NT2/D1 (cell line): ENCODE results near the gene AVPR2.

Experiments
- DNase-seq: peaks from one replicate; pipeline ENCODE4 v3.0.0-alpha.2; 2011; ENCODE audit warnings: low read depth, low spot score
- H3K27me3 ChIP-seq: 2 replicates; pipeline ENCODE4 v1.6.0; 2011; ENCODE audit warnings: mild to moderate bottlenecking; ENCODE audit not compliant: insufficient read length, insufficient read depth
- H3K36me3 ChIP-seq: 2 replicates; pipeline ENCODE4 v1.6.1; 2011; ENCODE audit warnings: mild to moderate bottlenecking, low read length, mixed read lengths; ENCODE audit not compliant: insufficient read depth, insufficient read length
- H3K4me1 ChIP-seq: 2 replicates; pipeline ENCODE4 v1.5.1; 2011; ENCODE audit not compliant: insufficient read depth, insufficient read length
- H3K4me3 ChIP-seq: 2 replicates; pipeline ENCODE4 v1.5.1; 2011; ENCODE audit warnings: low read depth; ENCODE audit not compliant: insufficient read length
- H3K9ac ChIP-seq: 2 replicates; pipeline ENCODE4 v1.6.0; 2011; ENCODE audit warnings: low read depth; ENCODE audit not compliant: insufficient read length
- H3K9me3 ChIP-seq: 2 replicates; pipeline ENCODE4 v1.5.1; 2011; ENCODE audit warnings: mild to moderate bottlenecking, low read length; ENCODE audit not compliant: insufficient read depth
- SUZ12 ChIP-seq: IDR thresholded peaks from 2 replicates; pipeline ENCODE4 v1.6.1; 2011; ENCODE audit not compliant: insufficient read length, insufficient read depth; ENCODE audit errors: extremely low read depth
- YY1 ChIP-seq: IDR thresholded peaks from 2 replicates; pipeline ENCODE4 v1.6.1; 2011; ENCODE audit not compliant: insufficient read length, insufficient read depth
- ZNF274 ChIP-seq: IDR thresholded peaks from 2 replicates; pipeline ENCODE4 v1.6.1; 2011; ENCODE audit warnings: mild to moderate bottlenecking, low read depth, low read length

AVPR2 gene

DNA sequence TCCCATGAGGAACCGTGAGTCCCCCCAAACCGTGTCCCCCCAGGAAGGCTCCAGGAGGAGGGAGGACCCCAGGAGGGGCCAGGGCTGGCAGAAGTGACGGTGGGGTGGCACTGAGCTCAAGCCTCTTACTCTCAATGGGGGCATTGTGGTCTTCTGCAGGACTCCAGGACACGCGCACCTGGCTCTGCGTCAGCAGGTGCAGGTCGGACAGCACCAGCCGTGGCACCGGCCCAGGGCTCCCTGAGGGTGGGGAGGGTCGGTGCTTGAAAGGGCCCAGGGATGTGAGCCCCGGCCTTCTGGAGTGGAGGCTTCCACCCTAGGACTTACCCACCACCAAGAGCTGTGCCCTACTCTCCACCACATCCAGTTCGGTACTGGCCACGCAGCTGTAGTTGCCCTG lies 36.8 kb upstream of the AVPR2 start:
- Histone ChIP-seq H3K36me3 (peaks cover 70% of the 10 kb centered on the region), H3K4me1 (no peaks in the 10 kb centered on the region), H3K9ac (no peak overlapping the region), H3K27me3 (no peaks in the 10 kb centered on the region), H3K9me3 (no peaks in the 10 kb centered on the region), H3K4me3 (no peak overlapping the region)
- TF ChIP-seq YY1 (no peak), SUZ12 (no peak), ZNF274 (no peak)
- DNase-seq, result no peak

GRCh38 chrX:153868576-153869472 lies 35.6 kb upstream of the AVPR2 start:
- Histone ChIP-seq H3K9me3 (no peaks in the 10 kb centered on the region), H3K27me3 (no peaks in the 10 kb centered on the region)

GRCh38 chrX:153869473-153870287 lies 34.8 kb upstream of the AVPR2 start:
- H3K36me3 ChIP-seq, result peaks cover 75% of the 10 kb centered on the region
- no peaks in the 10 kb centered on the region for H3K4me1 ChIP-seq
- H3K9me3 ChIP-seq, result no peaks in the 10 kb centered on the region
- DNase-seq, result no peak
- no peak for TF ChIP-seq YY1
- no peak for TF ChIP-seq ZNF274
- H3K4me3 ChIP-seq, result no peak overlapping the region
- no peaks in the 10 kb centered on the region for H3K27me3 ChIP-seq
- H3K9ac ChIP-seq, result no peak overlapping the region

More at GRCh38 chrX:153868576-153869472, 35.6 kb upstream of the AVPR2 start:
- TF ChIP-seq YY1 (no peak), SUZ12 (no peak), ZNF274 (no peak)
- DNase-seq, result no peak
- Histone ChIP-seq H3K36me3 (peaks cover 76% of the 10 kb centered on the region), H3K4me1 (no peaks in the 10 kb centered on the region), H3K9ac (no peak overlapping the region), H3K4me3 (no peak overlapping the region)

- Histone ChIP-seq H3K4me1 (no peaks in the 10 kb centered on the region), H3K9me3 (no peaks in the 10 kb centered on the region), H3K36me3 (peaks cover 73% of the 10 kb centered on the region), H3K4me3 (no peak overlapping the region), H3K27me3 (no peaks in the 10 kb centered on the region), H3K9ac (no peak overlapping the region)
- TF ChIP-seq ZNF274, result no peak
- TF ChIP-seq SUZ12, result no peak
- no peak for TF ChIP-seq YY1
- no peak for DNase-seq
Measured at GRCh38 chrX:153870288-153870690, 34.2 kb upstream of the AVPR2 start.

GRCh38 chrX:153870791-153871360 lies 33.6 kb upstream of the AVPR2 start:
- Histone ChIP-seq H3K9me3 (no peaks in the 10 kb centered on the region), H3K36me3 (peaks cover 67% of the 10 kb centered on the region), H3K27me3 (no peaks in the 10 kb centered on the region), H3K4me1 (no peaks in the 10 kb centered on the region), H3K9ac (no peak overlapping the region), H3K4me3 (no peak overlapping the region)
- TF ChIP-seq ZNF274 (no peak), SUZ12 (no peak), YY1 (no peak)
- no peak for DNase-seq

- no peak for DNase-seq
- no peaks in the 10 kb centered on the region for H3K27me3 ChIP-seq
- no peaks in the 10 kb centered on the region for H3K4me1 ChIP-seq
- H3K4me3 ChIP-seq, result no peak overlapping the region
- TF ChIP-seq SUZ12, result no peak
- no peak for TF ChIP-seq ZNF274
- TF ChIP-seq YY1, result no peak
- H3K9ac ChIP-seq, result no peak overlapping the region
- no peaks in the 10 kb centered on the region for H3K9me3 ChIP-seq
- H3K36me3 ChIP-seq, result peaks cover 65% of the 10 kb centered on the region
Measured at GRCh38 chrX:153871451-153871850, 33.0 kb upstream of the AVPR2 start.
